ENCODE results near the gene TBC1D9B.

DNA sequence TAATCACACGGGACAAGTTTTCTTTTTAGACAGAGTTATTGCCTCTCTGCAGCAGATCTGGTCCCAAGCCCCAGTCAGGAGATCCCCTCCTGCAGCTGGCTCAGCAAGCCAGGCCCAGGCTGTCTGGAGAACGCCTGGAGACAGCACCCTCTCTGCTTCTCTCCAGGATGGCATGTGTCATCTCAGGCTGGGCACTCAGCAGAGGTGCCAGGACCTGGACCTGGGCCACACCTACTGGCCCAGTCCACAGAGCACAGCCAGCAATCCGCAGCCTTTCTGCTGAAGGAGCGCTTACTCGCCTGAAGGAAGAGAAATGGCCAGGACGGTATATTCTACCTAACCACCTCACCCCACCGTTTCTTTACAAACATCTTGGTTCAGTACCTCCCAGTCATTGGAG, 4.7 kb upstream of the TBC1D9B start:
- TF ChIP-seq, protein P1, sequence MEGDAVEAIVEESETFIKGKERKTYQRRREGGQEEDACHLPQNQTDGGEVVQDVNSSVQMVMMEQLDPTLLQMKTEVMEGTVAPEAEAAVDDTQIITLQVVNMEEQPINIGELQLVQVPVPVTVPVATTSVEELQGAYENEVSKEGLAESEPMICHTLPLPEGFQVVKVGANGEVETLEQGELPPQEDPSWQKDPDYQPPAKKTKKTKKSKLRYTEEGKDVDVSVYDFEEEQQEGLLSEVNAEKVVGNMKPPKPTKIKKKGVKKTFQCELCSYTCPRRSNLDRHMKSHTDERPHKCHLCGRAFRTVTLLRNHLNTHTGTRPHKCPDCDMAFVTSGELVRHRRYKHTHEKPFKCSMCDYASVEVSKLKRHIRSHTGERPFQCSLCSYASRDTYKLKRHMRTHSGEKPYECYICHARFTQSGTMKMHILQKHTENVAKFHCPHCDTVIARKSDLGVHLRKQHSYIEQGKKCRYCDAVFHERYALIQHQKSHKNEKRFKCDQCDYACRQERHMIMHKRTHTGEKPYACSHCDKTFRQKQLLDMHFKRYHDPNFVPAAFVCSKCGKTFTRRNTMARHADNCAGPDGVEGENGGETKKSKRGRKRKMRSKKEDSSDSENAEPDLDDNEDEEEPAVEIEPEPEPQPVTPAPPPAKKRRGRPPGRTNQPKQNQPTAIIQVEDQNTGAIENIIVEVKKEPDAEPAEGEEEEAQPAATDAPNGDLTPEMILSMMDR (IDR thresholded peaks at IDR 0.05) = no peak
- no peak for TF ChIP-seq POLR2A (IDR thresholded peaks at IDR 0.05)
